Stimulated activated CD8-positive, alpha-beta memory T cell treated with anti-CD3 and anti-CD28 coated beads, Interleukin-15, amount 100 ng/mL, for 48 hours (primary cell): ENCODE results near the gene GDF7.

ENCODE experiments used
- DNase-seq, 2 donors: peaks; one replicate each; pipeline ENCODE4 v3.0.0-alpha.2; 2020; ENCODE audit warnings: low read depth in 2 of 2

GDF7 gene

DNA sequence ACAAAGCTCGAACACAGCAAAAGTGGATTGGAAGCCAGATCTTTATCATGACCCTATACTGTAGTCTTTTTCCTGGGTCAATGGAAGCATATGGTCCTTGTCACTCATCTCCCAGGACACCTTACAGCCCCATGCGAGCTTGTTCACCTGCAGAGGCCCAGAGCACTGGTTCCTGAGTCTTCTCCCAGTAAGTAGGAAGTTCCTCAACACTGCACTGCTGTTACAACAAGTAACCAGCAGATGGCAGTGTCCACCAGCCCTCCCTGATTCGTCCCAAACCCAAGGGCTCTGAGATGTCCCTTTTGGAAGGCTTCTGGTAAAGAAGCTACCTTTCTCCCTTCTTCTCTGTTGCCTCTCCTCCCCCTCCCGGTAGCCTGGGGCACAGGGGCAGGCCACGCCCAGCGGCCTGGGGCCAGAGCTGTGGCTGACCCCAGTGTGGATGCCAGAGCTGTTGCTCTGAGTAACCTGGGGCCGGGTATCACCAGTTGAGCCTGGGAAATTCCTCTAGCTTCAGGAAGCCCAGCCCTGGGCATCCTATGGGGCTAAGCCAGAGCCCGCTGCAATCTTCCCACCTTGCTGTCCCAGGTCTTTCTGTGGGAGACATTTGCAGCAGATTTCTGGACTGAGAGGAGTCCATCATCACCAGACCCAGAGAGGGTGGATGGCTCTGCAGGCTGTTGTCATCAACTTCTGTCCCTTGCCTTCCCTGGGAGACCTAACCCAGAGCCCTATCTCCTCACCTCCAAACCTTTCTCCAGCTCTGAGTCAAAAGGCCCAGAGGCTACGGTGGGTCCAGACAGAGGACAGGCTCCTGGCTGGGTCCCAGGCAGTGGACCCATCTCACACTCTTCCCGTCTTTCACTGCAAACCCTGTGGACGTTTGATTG is 5.3 kb upstream of the GDF7 start:
- peak; percentile 38 to 39 for DNase-seq

DNA sequence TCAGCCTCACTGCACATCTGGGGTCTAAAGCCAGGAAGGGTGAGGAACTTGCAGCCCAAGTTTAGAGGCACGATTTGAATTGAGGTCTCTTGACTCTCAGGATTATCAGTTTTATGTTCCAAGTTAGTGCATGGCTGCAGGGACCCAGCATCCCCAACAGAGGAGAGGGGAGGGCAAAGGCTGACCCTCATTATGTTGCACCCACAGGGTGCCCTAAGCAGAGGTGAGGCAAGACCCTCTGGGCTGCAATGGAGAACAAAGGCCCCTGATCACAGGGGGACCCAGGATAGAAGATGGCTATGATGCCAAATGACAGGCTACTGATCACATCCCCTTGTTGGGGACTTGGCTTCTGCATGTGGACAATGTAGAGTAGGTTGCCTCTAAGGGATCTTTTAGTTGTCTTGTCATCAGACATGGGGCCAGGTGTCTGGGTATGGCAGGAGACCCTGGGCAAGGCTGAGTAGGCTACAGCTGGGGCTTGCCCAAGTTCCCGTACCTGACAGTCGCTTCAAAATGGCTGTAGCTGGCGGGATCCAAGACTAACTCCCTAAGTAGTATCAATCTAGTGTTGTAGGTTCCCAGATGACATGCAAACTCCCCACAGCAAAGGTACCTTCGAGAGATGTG is 4.5 kb upstream of the GDF7 start:
- no peak for DNase-seq

DNA sequence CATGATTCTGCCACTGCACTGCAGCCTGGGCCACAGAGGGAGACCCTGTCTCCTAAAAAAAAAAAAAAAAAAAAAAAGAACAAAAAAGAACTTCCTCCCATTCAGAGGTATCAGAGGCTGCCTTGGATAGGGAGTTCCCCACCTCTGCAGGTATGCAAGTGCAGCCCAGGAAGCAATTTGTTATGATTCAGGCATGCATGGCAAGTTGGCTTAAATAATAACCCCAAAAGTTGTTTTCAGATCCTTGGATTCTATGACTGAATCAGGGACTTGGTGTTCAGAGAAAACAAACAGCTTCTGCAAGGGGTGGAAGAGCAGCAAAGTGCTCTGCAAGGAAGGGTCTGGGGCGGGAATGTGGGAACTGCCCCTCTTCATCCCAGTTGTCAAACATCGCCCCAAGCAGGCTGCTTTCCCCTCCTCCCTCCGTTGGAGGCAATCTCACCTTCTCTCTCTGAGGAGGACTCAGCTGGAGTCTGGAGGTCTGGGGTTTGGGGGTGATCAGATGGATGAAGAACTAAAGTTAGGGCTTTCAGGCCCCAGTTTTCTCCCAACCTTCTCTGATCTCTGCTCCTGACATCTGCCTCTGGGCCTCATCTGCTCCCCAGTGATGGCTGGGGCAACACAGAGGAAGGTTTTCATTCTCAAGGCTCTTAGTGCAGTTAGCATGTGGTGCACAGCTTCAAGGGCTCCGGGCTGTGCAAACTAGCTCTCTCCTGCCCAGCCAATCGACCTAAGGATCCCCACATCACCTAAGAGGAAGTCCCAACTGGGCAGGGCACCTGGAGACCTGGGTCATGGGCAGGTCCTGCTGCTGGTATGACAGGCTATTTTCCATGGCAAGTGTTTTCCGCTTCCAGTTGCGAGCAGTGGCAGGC is 3.5 kb upstream of the GDF7 start:
- DNase-seq: no peak

DNA sequence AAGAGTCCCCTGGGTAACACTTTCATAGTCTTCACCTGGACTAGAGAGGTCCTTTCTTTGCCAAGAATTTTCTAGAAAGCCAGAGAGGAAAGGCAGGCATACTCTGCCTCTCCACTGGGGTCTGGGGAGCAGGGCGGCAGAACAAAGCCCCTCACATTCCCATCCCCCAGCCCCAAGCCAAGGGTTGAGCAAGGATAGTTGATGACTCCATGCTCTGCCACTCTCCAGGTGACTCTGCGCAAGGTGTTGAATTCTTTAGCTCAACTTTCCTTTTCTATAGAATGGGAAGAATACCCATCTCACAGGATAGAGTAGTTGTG is 2.9 kb upstream of the GDF7 start:
- DNase-seq: no peak

DNA sequence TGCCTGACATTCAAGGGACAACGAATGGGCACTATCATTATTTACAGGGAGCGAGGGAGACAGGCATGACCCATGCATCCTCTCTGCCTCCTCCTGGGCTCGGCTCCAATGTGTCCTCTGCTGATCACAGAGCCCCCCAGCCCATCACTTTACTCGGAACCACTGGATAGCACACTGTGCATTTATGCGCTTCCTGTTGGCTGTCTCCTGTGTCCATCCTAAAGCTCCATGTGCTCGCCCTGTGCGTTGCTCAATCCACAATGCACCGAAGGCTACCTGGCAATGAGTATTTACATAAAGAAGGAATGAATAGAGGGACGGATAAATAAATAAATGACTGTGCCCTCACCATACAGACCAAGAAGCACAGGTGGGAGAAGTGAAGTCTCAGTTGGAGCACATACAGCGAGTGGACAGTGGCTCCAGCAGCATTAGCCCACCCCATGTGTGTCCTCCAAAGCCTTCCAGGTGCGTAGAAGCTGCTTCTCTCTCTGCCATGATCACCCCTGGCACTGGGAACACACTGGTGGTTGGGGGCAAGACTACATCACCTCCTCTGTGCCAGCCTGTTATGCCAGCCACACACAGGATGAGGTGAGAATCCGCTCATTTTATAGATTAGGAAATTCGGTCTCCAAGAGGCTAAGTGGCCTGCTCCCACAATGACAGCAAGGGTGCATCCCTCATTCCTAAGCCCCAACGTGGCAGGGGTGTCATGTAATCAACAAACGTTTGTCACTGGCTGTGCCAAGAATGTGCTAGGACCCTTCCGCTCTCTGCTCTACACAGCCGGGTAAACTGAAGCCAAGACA is 2.3 kb upstream of the GDF7 start:
- no peak for DNase-seq

DNA sequence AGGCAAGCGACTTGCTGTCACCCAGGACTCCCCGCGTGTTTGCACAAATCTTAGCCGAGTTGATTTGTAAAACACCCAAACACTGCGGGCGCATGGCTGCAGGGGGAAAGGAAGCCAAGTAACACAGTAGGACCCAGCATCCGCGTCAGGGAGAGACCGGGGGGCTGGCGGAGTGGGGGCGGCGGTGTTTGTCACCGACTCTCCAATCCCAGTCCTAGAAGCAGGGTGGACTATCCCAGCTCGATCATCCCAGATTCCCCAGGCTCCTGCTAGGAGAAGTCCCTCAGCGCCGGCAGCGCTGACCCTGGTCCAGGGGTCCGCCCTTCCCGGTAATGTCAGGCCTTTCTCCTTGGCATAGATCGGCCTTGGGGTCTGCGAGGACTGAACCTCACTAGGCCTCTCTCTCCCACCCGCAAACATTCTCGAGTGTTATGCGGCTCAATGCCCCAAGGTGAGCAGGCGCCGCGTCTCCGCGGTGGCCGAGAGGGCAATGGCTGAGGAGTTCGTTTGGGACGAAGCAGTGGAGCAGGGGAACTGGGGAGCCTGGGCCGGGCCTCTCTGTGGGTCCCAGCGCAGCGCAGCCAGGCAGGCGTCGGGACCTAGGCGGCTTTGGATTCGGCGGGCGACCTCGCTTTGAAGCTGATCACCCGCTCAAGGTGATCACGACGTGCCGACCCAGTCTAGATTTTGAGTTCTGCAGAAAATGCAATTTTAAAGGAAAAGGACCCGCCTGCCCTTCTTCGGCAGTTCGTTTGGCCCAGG is 1.5 kb upstream of the GDF7 start:
- DNase-seq: no peak

DNA sequence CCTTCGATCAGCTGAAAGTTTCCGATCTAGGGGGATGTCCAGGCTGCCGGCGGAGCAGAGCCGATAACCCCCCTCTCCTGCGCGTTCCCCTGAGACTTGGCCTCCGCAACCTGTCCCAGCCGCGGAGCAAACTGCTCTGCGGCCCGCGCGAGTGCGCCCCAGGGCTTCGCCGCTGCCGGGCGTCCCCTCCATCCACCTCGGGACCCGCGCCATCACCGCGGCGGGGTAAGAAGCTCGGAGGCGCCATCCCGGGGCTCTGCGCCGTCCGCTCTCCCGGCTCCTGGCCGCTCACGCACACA is 990 bp upstream of the GDF7 start:
- DNase-seq: no peak

DNA sequence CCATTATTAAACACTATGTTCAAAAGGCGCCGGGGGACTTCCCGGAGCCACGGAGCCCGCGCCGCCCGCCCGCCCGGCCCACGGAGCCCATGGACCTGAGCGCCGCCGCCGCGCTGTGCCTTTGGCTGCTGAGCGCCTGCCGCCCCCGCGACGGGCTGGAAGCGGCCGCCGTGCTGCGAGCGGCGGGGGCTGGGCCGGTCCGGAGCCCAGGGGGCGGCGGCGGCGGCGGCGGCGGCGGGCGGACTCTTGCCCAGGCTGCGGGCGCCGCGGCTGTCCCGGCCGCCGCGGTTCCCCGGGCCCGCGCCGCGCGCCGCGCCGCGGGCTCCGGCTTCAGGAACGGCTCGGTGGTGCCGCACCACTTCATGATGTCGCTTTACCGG is 197 bp downstream of the GDF7 start:
- no peak for DNase-seq

DNA sequence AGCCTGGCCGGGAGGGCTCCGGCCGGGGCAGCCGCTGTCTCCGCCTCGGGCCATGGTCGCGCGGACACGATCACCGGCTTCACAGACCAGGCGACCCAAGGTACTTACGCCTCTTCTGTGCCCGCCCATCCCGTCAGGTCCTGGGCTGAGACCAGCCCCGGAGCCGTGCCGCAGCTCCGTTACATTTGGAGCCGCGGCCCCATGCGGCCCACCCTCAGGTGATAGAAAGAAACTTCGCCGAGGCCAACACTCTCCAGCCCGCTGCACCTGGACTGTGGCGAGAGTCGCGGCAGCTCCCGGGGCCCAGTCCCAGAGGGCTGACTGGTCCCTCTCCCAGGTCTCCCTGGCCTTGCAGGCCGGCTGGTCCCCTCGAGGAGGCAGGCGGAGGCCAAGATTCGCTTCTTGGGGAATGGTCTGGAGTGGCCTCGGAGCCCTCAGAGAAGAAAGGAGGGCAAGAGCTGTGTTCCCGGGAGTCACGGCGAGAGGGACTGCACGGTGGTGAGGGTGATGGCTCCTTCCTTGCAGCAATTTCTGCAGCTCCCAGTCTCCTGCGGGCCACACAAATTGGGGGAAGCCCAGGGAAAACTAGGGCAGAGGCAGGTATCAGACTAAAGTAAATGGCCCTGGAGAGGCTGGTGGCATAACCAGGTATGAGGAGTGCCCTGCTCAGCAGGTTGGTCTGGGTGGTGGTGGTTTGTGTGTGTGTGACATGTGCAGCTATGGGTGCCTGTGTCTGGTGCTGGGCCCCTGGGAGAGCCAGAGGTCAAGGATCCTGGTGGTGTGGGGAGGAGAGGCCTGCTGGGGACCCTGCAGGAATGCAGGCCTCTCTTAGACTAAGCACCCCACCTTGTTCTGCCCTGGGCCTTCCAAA is 822 bp downstream of the GDF7 start:
- no peak for DNase-seq

DNA sequence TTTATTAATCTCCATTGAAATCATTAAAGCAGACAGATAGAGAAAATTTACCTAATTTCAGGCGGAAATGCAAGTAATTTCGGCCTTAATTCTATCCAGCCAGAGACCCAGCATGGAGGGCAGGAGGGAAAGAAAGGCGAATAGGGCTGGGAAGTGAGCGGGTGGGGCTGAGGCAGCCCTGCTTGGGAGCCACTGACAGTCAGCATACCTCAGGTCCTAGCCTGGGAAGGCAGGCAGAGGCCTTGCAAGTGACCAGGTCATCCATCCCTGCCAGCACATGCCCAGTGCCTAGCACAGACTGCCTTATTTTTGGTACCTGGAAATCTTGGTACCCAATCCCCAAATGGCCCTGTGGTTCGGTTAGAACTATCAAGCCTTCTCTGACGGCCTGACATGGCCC is 1.5 kb downstream of the GDF7 start:
- DNase-seq: no peak

DNA sequence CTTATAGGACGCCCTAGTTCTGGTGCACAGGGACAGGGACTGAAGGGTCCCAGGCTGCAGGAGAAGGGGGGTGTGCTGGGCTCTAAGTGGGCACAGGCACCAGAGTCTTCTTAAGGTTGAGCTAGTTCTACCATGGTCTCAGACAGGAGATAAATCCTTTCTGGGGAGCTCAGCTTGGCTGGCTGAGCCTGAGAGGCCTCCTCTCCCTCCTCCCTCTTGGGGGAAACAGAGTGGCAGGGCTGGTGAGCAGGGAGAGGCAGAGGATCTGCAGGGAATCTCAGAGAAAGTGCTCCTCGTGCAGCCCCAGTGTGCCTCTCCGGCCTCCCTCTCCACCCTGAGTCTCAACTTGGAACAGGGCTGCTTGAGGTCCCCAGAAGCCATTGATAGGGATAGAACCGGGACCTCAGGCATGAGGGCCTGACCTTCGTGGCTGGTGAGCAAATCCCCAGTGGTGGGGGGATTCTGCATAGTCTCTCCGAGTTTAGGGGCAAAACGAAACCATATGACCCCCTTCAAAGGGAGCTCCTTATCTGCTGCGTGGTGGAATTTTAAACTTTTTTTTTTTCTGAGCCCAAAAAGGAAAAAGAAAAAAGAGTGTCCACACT is 2.0 kb downstream of the GDF7 start:
- DNase-seq: no peak

DNA sequence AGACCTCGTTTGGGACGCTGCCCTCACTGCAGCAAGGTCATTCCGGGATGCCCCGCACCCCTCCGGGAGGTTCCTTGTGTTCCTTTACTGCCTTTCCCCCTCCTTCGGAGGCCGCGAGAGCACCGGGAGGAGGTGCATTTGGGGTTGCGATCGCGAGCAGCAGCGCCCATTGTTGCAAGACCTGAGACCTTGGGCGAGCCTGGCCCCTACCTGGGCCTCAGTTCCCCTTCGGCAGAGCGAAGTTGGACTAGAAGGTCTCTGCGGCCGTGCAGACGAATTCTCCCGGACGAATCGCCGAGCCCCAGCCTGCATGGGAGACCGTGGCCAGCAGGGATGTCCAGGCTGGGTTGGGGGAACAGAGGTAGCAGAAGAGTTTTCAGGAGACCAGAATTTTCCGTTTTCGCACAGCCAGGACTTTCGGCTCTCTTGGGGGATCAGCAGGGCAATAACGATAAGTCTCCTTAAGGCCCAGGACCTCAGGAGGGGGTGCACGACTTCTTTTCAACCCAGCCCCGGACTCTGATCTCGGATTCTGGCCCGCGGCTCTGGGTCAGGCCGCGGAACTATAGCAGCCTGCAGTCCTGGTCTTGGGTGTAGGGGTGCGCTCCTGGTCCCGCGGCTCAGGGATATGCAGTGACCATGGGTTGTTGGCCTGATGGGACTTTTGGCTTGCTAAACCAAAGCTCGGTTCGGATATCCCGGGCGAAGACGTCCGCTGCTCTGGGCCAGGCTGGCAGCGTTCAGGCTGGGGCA is 2.8 kb downstream of the GDF7 start:
- DNase-seq: no peak

DNA sequence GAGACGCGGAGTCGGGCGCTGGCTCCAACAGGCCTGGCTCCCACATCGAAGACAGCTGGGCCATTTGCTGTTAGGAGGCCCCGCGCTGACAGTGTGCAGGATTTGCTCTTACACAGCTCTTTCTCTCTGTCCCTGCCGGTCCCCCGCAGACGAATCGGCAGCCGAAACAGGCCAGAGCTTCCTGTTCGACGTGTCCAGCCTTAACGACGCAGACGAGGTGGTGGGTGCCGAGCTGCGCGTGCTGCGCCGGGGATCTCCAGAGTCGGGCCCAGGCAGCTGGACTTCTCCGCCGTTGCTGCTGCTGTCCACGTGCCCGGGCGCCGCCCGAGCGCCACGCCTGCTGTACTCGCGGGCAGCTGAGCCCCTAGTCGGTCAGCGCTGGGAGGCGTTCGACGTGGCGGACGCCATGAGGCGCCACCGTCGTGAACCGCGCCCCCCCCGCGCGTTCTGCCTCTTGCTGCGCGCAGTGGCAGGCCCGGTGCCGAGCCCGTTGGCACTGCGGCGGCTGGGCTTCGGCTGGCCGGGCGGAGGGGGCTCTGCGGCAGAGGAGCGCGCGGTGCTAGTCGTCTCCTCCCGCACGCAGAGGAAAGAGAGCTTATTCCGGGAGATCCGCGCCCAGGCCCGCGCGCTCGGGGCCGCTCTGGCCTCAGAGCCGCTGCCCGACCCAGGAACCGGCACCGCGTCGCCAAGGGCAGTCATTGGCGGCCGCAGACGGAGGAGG is 3.5 kb downstream of the GDF7 start:
- DNase-seq: no peak

DNA sequence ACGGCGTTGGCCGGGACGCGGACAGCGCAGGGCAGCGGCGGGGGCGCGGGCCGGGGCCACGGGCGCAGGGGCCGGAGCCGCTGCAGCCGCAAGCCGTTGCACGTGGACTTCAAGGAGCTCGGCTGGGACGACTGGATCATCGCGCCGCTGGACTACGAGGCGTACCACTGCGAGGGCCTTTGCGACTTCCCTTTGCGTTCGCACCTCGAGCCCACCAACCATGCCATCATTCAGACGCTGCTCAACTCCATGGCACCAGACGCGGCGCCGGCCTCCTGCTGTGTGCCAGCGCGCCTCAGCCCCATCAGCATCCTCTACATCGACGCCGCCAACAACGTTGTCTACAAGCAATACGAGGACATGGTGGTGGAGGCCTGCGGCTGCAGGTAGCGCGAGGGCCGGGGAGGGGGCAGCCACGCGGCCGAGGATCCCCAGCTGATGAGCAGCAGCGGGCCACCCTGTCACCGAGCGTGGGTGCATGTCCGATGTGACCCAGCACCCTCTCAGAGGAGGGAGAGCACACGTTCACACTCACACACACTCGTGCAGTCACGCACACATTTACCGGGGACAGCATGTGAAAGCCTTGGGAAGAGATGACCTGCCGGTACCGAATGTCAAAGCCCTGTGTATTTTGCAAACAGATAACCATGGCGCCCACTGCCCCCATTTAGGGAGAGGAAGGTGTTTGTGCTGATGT is 4.2 kb downstream of the GDF7 start:
- no peak for DNase-seq

DNA sequence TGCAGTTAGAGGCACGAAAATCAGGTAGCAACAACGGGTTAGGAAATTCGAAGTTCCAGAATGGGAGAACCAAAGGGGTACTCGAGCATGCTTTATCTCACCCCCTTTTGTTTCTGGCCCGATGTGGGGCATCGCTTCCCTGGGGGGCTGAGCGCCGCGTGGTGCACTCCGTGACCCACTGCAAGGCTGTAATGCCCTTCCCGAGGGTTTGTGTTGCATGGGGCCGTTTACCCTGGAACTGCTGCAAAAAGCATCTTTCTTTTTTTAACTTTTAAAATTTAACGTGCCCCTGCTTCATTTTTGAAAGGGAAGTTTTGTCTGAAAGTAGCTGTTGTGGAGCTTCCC is 4.8 kb downstream of the GDF7 start:
- no peak for DNase-seq

DNA sequence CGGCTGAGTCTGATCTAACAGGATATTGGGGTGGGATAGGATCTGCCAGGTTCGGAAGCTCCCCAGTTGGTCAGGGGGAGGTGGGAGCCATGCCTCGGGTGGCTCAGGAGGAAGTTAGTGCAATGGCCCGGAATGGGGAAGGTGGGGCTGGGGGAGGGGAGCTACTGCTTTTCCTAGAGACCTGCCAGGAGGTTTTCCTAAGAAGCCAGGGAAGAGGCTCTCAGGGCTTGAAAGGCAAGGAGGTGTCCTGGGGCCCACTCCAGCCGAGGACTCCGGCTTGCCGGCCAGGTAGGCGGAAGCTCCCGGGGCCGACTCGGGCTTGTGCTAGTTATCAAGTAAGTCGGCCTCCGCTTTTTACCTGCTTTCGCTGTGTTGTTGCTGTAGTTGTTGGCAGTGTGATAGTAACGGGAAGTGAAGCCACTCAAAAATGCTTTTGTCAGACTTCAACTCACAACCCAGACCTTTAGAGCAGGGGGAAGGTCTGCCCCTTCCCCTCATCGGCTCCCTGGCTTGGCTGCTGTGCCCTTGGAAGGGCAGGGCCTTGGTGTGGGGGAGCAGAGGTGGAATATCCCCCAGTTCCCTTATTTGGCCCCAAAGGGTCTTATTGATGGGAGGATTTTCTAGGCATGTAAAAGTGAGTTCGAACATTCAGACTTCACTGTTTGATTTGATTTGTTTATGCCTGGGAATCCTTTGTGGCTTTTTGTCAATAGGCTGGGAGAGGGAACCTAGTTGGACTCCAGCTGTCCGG is 5.4 kb downstream of the GDF7 start:
- no peak for DNase-seq

DNA sequence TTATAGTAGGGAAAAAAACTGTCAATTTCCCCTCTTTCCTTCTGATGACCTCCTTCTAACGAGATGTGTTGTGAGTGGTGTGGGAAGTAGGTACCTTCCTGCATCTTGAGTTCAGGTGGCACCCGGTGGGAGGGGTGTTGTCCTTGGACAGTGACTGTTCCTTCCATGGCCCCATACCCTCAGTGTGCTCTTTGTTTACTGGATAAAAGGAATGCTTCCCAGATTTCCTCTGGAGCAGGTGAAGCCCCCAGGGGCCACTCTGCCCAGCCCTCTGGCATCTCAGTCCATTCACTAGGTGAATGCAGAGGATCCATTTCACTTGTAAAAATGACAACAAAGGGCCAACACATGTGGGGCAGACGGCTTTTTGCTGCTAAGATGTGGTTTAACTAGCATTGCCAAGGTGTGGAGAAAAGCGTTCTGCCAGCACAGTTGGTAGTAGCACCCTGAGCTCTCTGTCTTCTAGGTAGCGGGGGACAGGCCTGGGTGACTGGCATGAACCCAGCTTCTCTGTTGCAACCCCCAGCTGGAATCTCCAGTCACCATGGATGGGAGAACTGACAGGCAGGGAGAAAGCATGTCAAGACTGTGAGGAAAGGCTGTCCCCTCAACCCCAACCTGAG is 6.9 kb downstream of the GDF7 start:
- DNase-seq: no peak
